H1 (cell line): ENCODE measurements around the gene ARV1. TPM values are rescaled to one million over a fixed set of nuclear protein-coding genes. Genes with fewer than 3 reads are reported as not detected.

Experiments
- CTCF ChIA-PET: fragments of 300-600 bp; sonication (Branson Sonifier 250); formaldehyde crosslinking; loops from one replicate; lab custom pipeline; 2021; ENCODE audit not compliant: partially characterized antibody; lab: Charles Lee
- POLR2A ChIA-PET: fragments of 300-600 bp; sonication (Branson Sonifier 250); formaldehyde crosslinking; loops from one replicate; lab custom pipeline; 2021; ENCODE audit warnings: inconsistent platforms; ENCODE audit not compliant: partially characterized antibody; lab: Charles Lee
- DNase-seq, 2 experiments: peaks; one replicate each; pipeline versions ENCODE4 v3.0.0 to v3.0.0-alpha.2; 2010 to 2022; ENCODE audit warnings: low spot score in 2 of 2, low read depth in 1 of 2, mixed read lengths in 1 of 2
- FAIRE-seq: peaks from 2 replicates; lab custom pipeline; 2011; peaks lifted over from hg19 to GRCh38; lab: Jason Lieb, UNC
- H2AFZ ChIP-seq: 2 replicates; pipeline ENCODE4 v1.8.1; 2012; ENCODE audit warnings: low read length, inconsistent platforms
- H2AK5ac ChIP-seq: 2 replicates; pipeline ENCODE4 v1.6.1; 2013; ENCODE audit warnings: low read depth, low read length
- H2BK120ac ChIP-seq: replicated peaks from 2 replicates; pipeline ENCODE3; 2013; ENCODE audit warnings: low read depth, low read length, inconsistent platforms
- H2BK12ac ChIP-seq: 2 replicates; pipeline ENCODE4 v1.6.1; 2013; ENCODE audit warnings: low read depth, low read length
- H2BK15ac ChIP-seq: 2 replicates; pipeline ENCODE4 v1.6.1; 2013; ENCODE audit warnings: low read length
- H2BK20ac ChIP-seq: 2 replicates; pipeline ENCODE4 v1.6.1; 2013; ENCODE audit warnings: low read length
- H2BK5ac ChIP-seq: 2 replicates; pipeline ENCODE4 v1.6.1; 2013; ENCODE audit warnings: low read depth, low read length
- H3K14ac ChIP-seq: 2 replicates; pipeline ENCODE4 v1.6.1; 2013; ENCODE audit warnings: inconsistent platforms; ENCODE audit not compliant: insufficient read length
- H3K18ac ChIP-seq: 2 replicates; pipeline ENCODE4 v1.6.1; 2013; ENCODE audit warnings: low read length; ENCODE audit errors: extremely low read depth
- H3K23ac ChIP-seq: 2 replicates; pipeline ENCODE4 v1.6.1; 2013; ENCODE audit warnings: inconsistent platforms; ENCODE audit not compliant: insufficient read length
- H3K23me2 ChIP-seq: 2 replicates; pipeline ENCODE4 v1.6.1; 2013; ENCODE audit warnings: low read depth, low read length
- H3K27ac ChIP-seq: 2 replicates; pipeline ENCODE4 v1.6.1; 2011; ENCODE audit warnings: low read depth, low read length, inconsistent platforms
- H3K27me3 ChIP-seq, 4 experiments: replicated peaks in 1 of 4; 1 replicate in 1 of 4; 2 replicates in 3 of 4; pipeline versions ENCODE4 v1.6.1 to v1.8.1; 2011 to 2013; ENCODE audit warnings: low read length in 3 of 4, mild to moderate bottlenecking in 3 of 4, inconsistent platforms in 2 of 4, mixed read lengths in 2 of 4, moderate library complexity in 1 of 4; ENCODE audit not compliant: control insufficient read depth in 3 of 4, insufficient read depth in 3 of 4; ENCODE audit errors: extremely low read depth in 1 of 4
- H3K36me3 ChIP-seq, 4 experiments: 2 replicates each; pipeline versions ENCODE4 v1.6.1 to v1.8.1; 2011 to 2013; ENCODE audit warnings: mild to moderate bottlenecking in 4 of 4, low read length in 3 of 4, moderate library complexity in 2 of 4, control low read depth in 1 of 4, inconsistent platforms in 1 of 4; ENCODE audit not compliant: insufficient read depth in 4 of 4, control insufficient read depth in 2 of 4
- H3K4ac ChIP-seq: replicated peaks from 2 replicates; pipeline ENCODE3; 2013; ENCODE audit warnings: low read length, low read depth, mixed read lengths, inconsistent platforms; ENCODE audit not compliant: insufficient read length
- H3K4me1 ChIP-seq, 4 experiments: replicated peaks in 1 of 4; 1 replicate in 1 of 4; 2 replicates in 3 of 4; pipeline versions ENCODE4 v1.6.1 to v1.8.1; 2011 to 2013; ENCODE audit warnings: low read length in 3 of 4, inconsistent platforms in 2 of 4, mixed read lengths in 1 of 4; ENCODE audit not compliant: insufficient read depth in 4 of 4, control insufficient read depth in 3 of 4
- H3K4me2 ChIP-seq, 2 experiments: 2 replicates each; pipeline versions ENCODE4 v1.6.1 to v1.8.1; 2011 to 2013; ENCODE audit warnings: low read depth in 2 of 2, low read length in 2 of 2, control low read depth in 1 of 2, inconsistent platforms in 1 of 2, mild to moderate bottlenecking in 1 of 2; ENCODE audit not compliant: insufficient read depth in 1 of 2
- H3K4me3 ChIP-seq, 4 experiments: fragments of 200-600, 300-600 bp in 1 of 4; sonication (generic), shearing (Covaris generic), sonication (Bioruptor Twin) in 1 of 4; 2 replicates each; pipeline versions ENCODE4 v1.5.1 to v1.8.1; 2011 to 2016; ENCODE audit warnings: low read length in 4 of 4, low read depth in 3 of 4, control low read depth in 2 of 4, inconsistent platforms in 2 of 4, mild to moderate bottlenecking in 2 of 4, mixed read lengths in 1 of 4, moderate library complexity in 1 of 4; ENCODE audit not compliant: insufficient read depth in 2 of 4; ENCODE audit errors: extremely low read depth in 1 of 4
- H3K56ac ChIP-seq: replicated peaks from 2 replicates; pipeline ENCODE3; 2013; ENCODE audit warnings: low read depth, mild to moderate bottlenecking, mixed read lengths, low read length, inconsistent platforms; ENCODE audit not compliant: insufficient read length
- H3K79me1 ChIP-seq: 2 replicates; pipeline ENCODE4 v1.6.1; 2013; ENCODE audit warnings: low read depth, low read length, control low read depth
- H3K79me2 ChIP-seq, 2 experiments: 2 replicates each; pipeline versions ENCODE4 v1.6.1 to v1.8.1; 2012 to 2013; ENCODE audit warnings: low read length in 2 of 2, mild to moderate bottlenecking in 2 of 2, inconsistent platforms in 1 of 2; ENCODE audit not compliant: insufficient read depth in 2 of 2, control insufficient read depth in 1 of 2
- H3K9ac ChIP-seq, 4 experiments: replicated peaks in 1 of 4; 1 replicate in 1 of 4; 2 replicates in 3 of 4; pipeline versions ENCODE4 v1.6.1 to v1.8.1; 2011 to 2013; ENCODE audit warnings: low read depth in 3 of 4, low read length in 3 of 4, control low read depth in 2 of 4, mild to moderate bottlenecking in 2 of 4, moderate library complexity in 2 of 4, inconsistent platforms in 1 of 4; ENCODE audit errors: extremely low read depth in 1 of 4
- H3K9me3 ChIP-seq, 2 experiments: 2 replicates each; pipeline versions ENCODE4 v1.6.1 to v1.8.1; 2012 to 2013; ENCODE audit warnings: mild to moderate bottlenecking in 2 of 2, moderate library complexity in 2 of 2, control low read depth in 1 of 2, inconsistent platforms in 1 of 2, low read depth in 1 of 2, low read length in 1 of 2, mixed read lengths in 1 of 2; ENCODE audit not compliant: insufficient read depth in 2 of 2
- H4K20me1 ChIP-seq, 2 experiments: replicated peaks in 1 of 2; 2 replicates each; pipeline versions ENCODE3 to v1.8.1; 2011 to 2013; ENCODE audit warnings: inconsistent platforms in 2 of 2, low read length in 2 of 2, mild to moderate bottlenecking in 1 of 2; ENCODE audit not compliant: insufficient read depth in 2 of 2, control insufficient read depth in 1 of 2
- H4K5ac ChIP-seq: 2 replicates; pipeline ENCODE4 v1.6.1; 2013; ENCODE audit warnings: low read length, low read depth, mixed read lengths, inconsistent platforms; ENCODE audit not compliant: insufficient read length
- H4K8ac ChIP-seq: 2 replicates; pipeline ENCODE4 v1.8.0; 2013; ENCODE audit warnings: mild to moderate bottlenecking, moderate library complexity, low read length, inconsistent platforms; ENCODE audit not compliant: insufficient read depth; ENCODE audit errors: extremely low read depth
- H4K91ac ChIP-seq: replicated peaks from 2 replicates; pipeline ENCODE3; 2013; ENCODE audit warnings: low read length, mixed read lengths, inconsistent platforms; ENCODE audit not compliant: insufficient read length
- CBX8 ChIP-seq: fragments of 300-800, 300-1000 bp; sonication (generic); IDR thresholded peaks from 2 replicates; pipeline ENCODE4 v1.7.1; 2016; ENCODE audit warnings: low read depth, low read length, borderline replicate concordance
- HDAC2 ChIP-seq, 2 experiments: fragments of 300-600 bp in 1 of 2; sonication (generic) in 1 of 2; IDR thresholded peaks; 2 replicates each; pipeline ENCODE4 v1.6.1; 2011 to 2012; ENCODE audit warnings: low read depth in 2 of 2, low read length in 2 of 2, mild to moderate bottlenecking in 2 of 2, moderate library complexity in 2 of 2, borderline replicate concordance in 1 of 2, inconsistent platforms in 1 of 2
- PHF8 ChIP-seq: fragments of 200-600 bp; sonication (generic); conservative IDR thresholded peaks from 2 replicates; pipeline ENCODE4 v1.7.1; 2012; ENCODE audit warnings: low read depth, mild to moderate bottlenecking, inconsistent platforms, low read length, moderate library complexity
- SP2 ChIP-seq: IDR thresholded peaks from 2 replicates; pipeline ENCODE4 v1.6.1; 2012; ENCODE audit warnings: mild to moderate bottlenecking, low read length, inconsistent platforms
- SP4 ChIP-seq: IDR thresholded peaks from 2 replicates; pipeline ENCODE4 v1.6.1; 2012; ENCODE audit warnings: low read length, inconsistent platforms
- TAF7 ChIP-seq: optimal IDR thresholded peaks from 2 replicates; pipeline ENCODE3; 2011; ENCODE audit warnings: low read depth, mild to moderate bottlenecking, inconsistent platforms, low read length, moderate library complexity, borderline replicate concordance
- USF2 ChIP-seq: IDR thresholded peaks from 2 replicates; pipeline ENCODE4 v1.6.1; 2011; ENCODE audit warnings: low read length, improper control_type of control experiment
- WGBS, 2 experiments: shearing (Covaris generic) in 1 of 2; methylation state at CpG; one replicate each; pipeline versions ENCODE4 v1.1.6 to v1.1.7; 2013 to 2015; ENCODE audit warnings: low lambda C conversion rate in 2 of 2, mixed read lengths in 2 of 2, inconsistent platforms in 1 of 2, low coverage in 1 of 2, missing lambda C conversion rate in 1 of 2; ENCODE audit not compliant: insufficient replicate concordance in 2 of 2, insufficient coverage in 1 of 2, insufficient read length in 1 of 2; ENCODE audit errors: extremely low coverage in 1 of 2, missing lambda C conversion rate in 1 of 2; 5-methylcytosine and 5-hydroxymethylcytosine counted together
- polyA plus RNA-seq, 7 experiments: library from polyadenylated mRNA; depleted of rRNA in 3 of 7; stranded (reverse) in 5 of 7; unstranded in 2 of 7; fragments of >200 nt in 5 of 7; fragments of 200-250 nt in 2 of 7; gene quantifications; 1 replicate in 5 of 7; 2 replicates in 1 of 7; 4 replicates in 1 of 7; pipeline versions ENCODE4 v1.2.1 to v1.2.3, GENCODE V29; 2011 to 2013; ENCODE audit warnings: missing spikeins in 2 of 7, mixed read lengths in 2 of 7
- total RNA-seq: library from RNA; stranded (reverse); fragmentation: NEBNext Ultra II Directional; extraction: Animal tissue kit (Norgen Biotek cat#: 25700); gene quantifications from 2 replicates; pipeline ENCODE4 v1.2.1, GENCODE V29; 2021
- TF ChIP-seq, protein P1 (sequence below): IDR thresholded peaks from 2 replicates; pipeline ENCODE4 v1.6.1; 2012; ENCODE audit warnings: low read length, inconsistent platforms

The ARV1 gene
- total and polyA plus RNA-seq, 2 of the 8 experiments (the other 6 are each of a cell fraction or from before 2014, with no cell fraction given), result 13.1 to 13.4 TPM

DNA sequence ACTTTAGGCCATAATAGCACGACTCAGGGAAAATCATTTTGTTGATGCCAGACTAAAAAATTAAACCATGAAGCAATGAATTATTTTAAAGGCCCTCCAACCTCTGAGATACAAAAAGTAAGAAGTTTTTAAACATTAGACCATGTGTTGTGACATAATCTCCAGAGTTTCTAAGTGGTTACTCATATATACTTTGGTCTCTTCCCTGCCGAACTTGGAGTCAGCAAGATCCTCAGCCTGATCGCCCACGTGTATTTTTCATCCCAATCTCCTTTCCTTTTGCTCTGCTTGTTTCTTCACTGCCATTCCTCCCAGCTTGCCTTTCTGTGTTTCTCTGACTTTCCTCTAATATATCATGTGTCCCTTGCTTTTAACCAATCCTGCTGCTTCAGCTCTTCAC, 3.8 kb downstream of the ARV1 start:
- H3K9ac ChIP-seq, result no peak overlapping the region
- no peak overlapping the region for H2AK5ac ChIP-seq
- H3K27ac ChIP-seq, result no peak overlapping the region
- H3K4ac ChIP-seq, result no peak overlapping the region
- no peak overlapping the region for H4K5ac ChIP-seq
- H2BK20ac ChIP-seq, result no peak overlapping the region
- no peak overlapping the region for H2BK120ac ChIP-seq
- H2BK5ac ChIP-seq, result no peak overlapping the region
- no peak overlapping the region for H3K56ac ChIP-seq
- H3K14ac ChIP-seq, result no peak overlapping the region
- no peak overlapping the region for H3K18ac ChIP-seq
- peaks cover 16 to 40% of the 10 kb centered on the region in 2 experiments for H4K20me1 ChIP-seq
- no peak for DNase-seq
- no peak overlapping the region for H3K4me3 ChIP-seq
- no peak overlapping the region for H4K8ac ChIP-seq
- no peak for FAIRE-seq
- no peak overlapping the region for H3K4me2 ChIP-seq
- ChIA-PET CTCF (interaction anchor here (0.6 to 2.2 kb wide), 5 partner anchors 9 to 228 kb away, joined by 3 to 6 read pairs (median 3); no protein-coding TSS in a partner anchor), POLR2A (no interaction called here)
- H2AFZ ChIP-seq, result no peak overlapping the region
- H3K79me2 ChIP-seq, result no peaks in the 10 kb centered on the region
- 74% methylated on average over 4 of the region's 4 CpGs; no CpG with 5 or more reads in 1 of the 2 experiments for WGBS, 2 experiments
- peaks cover 0 to 6% (median 2%) of the 10 kb centered on the region in 4 experiments; a peak in 5 of 7 replicates for H3K4me1 ChIP-seq
- H4K91ac ChIP-seq, result no peak overlapping the region
- H3K23me2 ChIP-seq, result peaks cover 5% of the 10 kb centered on the region
- no peak overlapping the region for H2BK15ac ChIP-seq
- H3K23ac ChIP-seq, result no peak overlapping the region
- no peaks in the 10 kb centered on the region for H3K79me1 ChIP-seq
- no peak overlapping the region for H2BK12ac ChIP-seq
- no peaks in the 10 kb centered on the region; a peak in 2 of 8 replicates for H3K36me3 ChIP-seq
- no peaks in the 10 kb centered on the region for H3K9me3 ChIP-seq
- peaks cover 37 to 71% (median 58%) of the 10 kb centered on the region in 4 experiments for H3K27me3 ChIP-seq
- no peak for TF ChIP-seq PHF8
- TF ChIP-seq SP4, result no peak
- no peak for TF ChIP-seq TAF7
- no peak for TF ChIP-seq CBX8
- TF ChIP-seq, protein P1, sequence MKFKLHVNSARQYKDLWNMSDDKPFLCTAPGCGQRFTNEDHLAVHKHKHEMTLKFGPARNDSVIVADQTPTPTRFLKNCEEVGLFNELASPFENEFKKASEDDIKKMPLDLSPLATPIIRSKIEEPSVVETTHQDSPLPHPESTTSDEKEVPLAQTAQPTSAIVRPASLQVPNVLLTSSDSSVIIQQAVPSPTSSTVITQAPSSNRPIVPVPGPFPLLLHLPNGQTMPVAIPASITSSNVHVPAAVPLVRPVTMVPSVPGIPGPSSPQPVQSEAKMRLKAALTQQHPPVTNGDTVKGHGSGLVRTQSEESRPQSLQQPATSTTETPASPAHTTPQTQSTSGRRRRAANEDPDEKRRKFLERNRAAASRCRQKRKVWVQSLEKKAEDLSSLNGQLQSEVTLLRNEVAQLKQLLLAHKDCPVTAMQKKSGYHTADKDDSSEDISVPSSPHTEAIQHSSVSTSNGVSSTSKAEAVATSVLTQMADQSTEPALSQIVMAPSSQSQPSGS, result no peak
- no peak for TF ChIP-seq HDAC2 (IDR thresholded peaks at IDR 0.05; ENCODE audit: borderline replicate concordance in 1 of 2, low read depth in 2 of 2, low read length in 2 of 2)
- no peak for TF ChIP-seq USF2
- TF ChIP-seq SP2, result no peak
